ENCODE results near the gene MGMT. TPM values are rescaled to one million over a fixed set of nuclear protein-coding genes. Genes with fewer than 3 reads are reported as not detected.

MGMT gene
- total RNA-seq, 1 donor from 2014 or later: 20.8 TPM

GRCh38 chr10:129643266-129643665, 176.2 kb downstream of the MGMT start:
- peaks cover 2% of the 10 kb centered on the region for H3K36me3 Mint-ChIP-seq (ENCODE audit: unreplicated experiment)

GRCh38 chr10:129645487-129645886, 178.4 kb downstream of the MGMT start:
- no peaks in the 10 kb centered on the region for H3K4me1 Mint-ChIP-seq (ENCODE audit: unreplicated experiment)
- H3K9me3 Mint-ChIP-seq (ENCODE audit: unreplicated experiment): peaks cover 3% of the 10 kb centered on the region
- no peaks in the 10 kb centered on the region for H3K27me3 Mint-ChIP-seq (ENCODE audit: unreplicated experiment)
- no peak overlapping the region for H3K4me3 Mint-ChIP-seq (ENCODE audit: unreplicated experiment)
- no peak for TF ChIP-seq CTCF (IDR thresholded peaks at IDR 0.05)
- H3K36me3 Mint-ChIP-seq (ENCODE audit: unreplicated experiment): peaks cover 2% of the 10 kb centered on the region
- H3K27ac Mint-ChIP-seq (ENCODE audit: unreplicated experiment): no peak overlapping the region
- DNase-seq (ENCODE audit: extremely low spot score, unreplicated experiment): no peak

More at GRCh38 chr10:129643266-129643665, 176.2 kb downstream of the MGMT start:
- TF ChIP-seq CTCF (IDR thresholded peaks at IDR 0.05): no peak
- H3K4me1 Mint-ChIP-seq (ENCODE audit: unreplicated experiment): no peaks in the 10 kb centered on the region
- H3K27ac Mint-ChIP-seq (ENCODE audit: unreplicated experiment): no peak overlapping the region
- DNase-seq (ENCODE audit: extremely low spot score, unreplicated experiment): no peak
- H3K9me3 Mint-ChIP-seq (ENCODE audit: unreplicated experiment): peaks cover 11% of the 10 kb centered on the region
- no peak overlapping the region for H3K4me3 Mint-ChIP-seq (ENCODE audit: unreplicated experiment)
- H3K27me3 Mint-ChIP-seq (ENCODE audit: unreplicated experiment): no peaks in the 10 kb centered on the region

- Mint-ChIP-seq H3K36me3 (ENCODE audit: unreplicated experiment) (peaks cover 2% of the 10 kb centered on the region), H3K27me3 (ENCODE audit: unreplicated experiment) (no peaks in the 10 kb centered on the region), H3K9me3 (ENCODE audit: unreplicated experiment) (peaks cover 3% of the 10 kb centered on the region), H3K27ac (ENCODE audit: unreplicated experiment) (no peak overlapping the region), H3K4me1 (ENCODE audit: unreplicated experiment) (no peaks in the 10 kb centered on the region), H3K4me3 (ENCODE audit: unreplicated experiment) (no peak overlapping the region)
- DNase-seq (ENCODE audit: extremely low spot score, unreplicated experiment): no peak
- TF ChIP-seq CTCF (IDR thresholded peaks at IDR 0.05): no peak
Measured at GRCh38 chr10:129646973-129647372, 179.9 kb downstream of the MGMT start.

- Mint-ChIP-seq H3K36me3 (ENCODE audit: unreplicated experiment) (peaks cover 2% of the 10 kb centered on the region), H3K27ac (ENCODE audit: unreplicated experiment) (no peak overlapping the region), H3K9me3 (ENCODE audit: unreplicated experiment) (peaks cover 3% of the 10 kb centered on the region), H3K4me1 (ENCODE audit: unreplicated experiment) (no peaks in the 10 kb centered on the region), H3K27me3 (ENCODE audit: unreplicated experiment) (no peaks in the 10 kb centered on the region), H3K4me3 (ENCODE audit: unreplicated experiment) (no peak overlapping the region)
- DNase-seq (ENCODE audit: extremely low spot score, unreplicated experiment): no peak
- no peak for TF ChIP-seq CTCF (IDR thresholded peaks at IDR 0.05)
Measured at GRCh38 chr10:129647590-129647989, 180.5 kb downstream of the MGMT start.

- no peaks in the 10 kb centered on the region for H3K36me3 Mint-ChIP-seq (ENCODE audit: unreplicated experiment)
- H3K4me1 Mint-ChIP-seq (ENCODE audit: unreplicated experiment): no peaks in the 10 kb centered on the region
- DNase-seq (ENCODE audit: extremely low spot score, unreplicated experiment): no peak
- H3K9me3 Mint-ChIP-seq (ENCODE audit: unreplicated experiment): peaks cover 3% of the 10 kb centered on the region
- no peak overlapping the region for H3K4me3 Mint-ChIP-seq (ENCODE audit: unreplicated experiment)
- H3K27ac Mint-ChIP-seq (ENCODE audit: unreplicated experiment): no peak overlapping the region
- TF ChIP-seq CTCF (IDR thresholded peaks at IDR 0.05): no peak
- H3K27me3 Mint-ChIP-seq (ENCODE audit: unreplicated experiment): no peaks in the 10 kb centered on the region
Measured at GRCh38 chr10:129648856-129649255, 181.8 kb downstream of the MGMT start.
